HepG2 (cell line): Measurements from ENCODE around the gene CPNE5. TPM values are rescaled to one million over a fixed set of nuclear protein-coding genes. Genes with fewer than 3 reads are reported as not detected.

Source experiments
- ATF7-NPFF ChIP-seq: sonication (generic); formaldehyde crosslinking; IDR thresholded peaks from 2 replicates; pipeline ENCODE4 v1.8.1; 2023; ENCODE audit warnings: mild to moderate bottlenecking, low read depth, missing genetic modification reagents, moderate library complexity
- CBFB ChIP-seq: sonication (generic); formaldehyde crosslinking; IDR thresholded peaks from 2 replicates; pipeline ENCODE4 v1.4.0; 2020; ENCODE audit warnings: missing genetic modification reagents
- ESRRA ChIP-seq: sonication (generic); formaldehyde crosslinking; IDR thresholded peaks from 2 replicates; pipeline ENCODE4 v1.5.1; 2020; ENCODE audit warnings: mild to moderate bottlenecking, low read depth, missing genetic modification reagents
- EZH2 ChIP-seq: conservative IDR thresholded peaks from 2 replicates; pipeline ENCODE4 v1.6.1; 2012; ENCODE audit warnings: mild to moderate bottlenecking, low read depth, low read length, moderate library complexity
- HMGXB4 ChIP-seq, 2 experiments: sonication (generic) in 1 of 2; formaldehyde crosslinking in 1 of 2; IDR thresholded peaks; 2 replicates each; pipeline versions ENCODE4 v1.4.0 to v1.6.1; 2018 to 2020; ENCODE audit warnings: missing genetic modification reagents in 2 of 2, borderline replicate concordance in 1 of 2, low read depth in 1 of 2, mild to moderate bottlenecking in 1 of 2, missing biosample characterization in 1 of 2
- MED8 ChIP-seq: sonication (generic); formaldehyde crosslinking; IDR thresholded peaks from 2 replicates; pipeline ENCODE4 v1.8.1; 2023; ENCODE audit warnings: mild to moderate bottlenecking, missing genetic modification reagents; ENCODE audit not compliant: insufficient replicate concordance
- PHF20 ChIP-seq: sonication (generic); formaldehyde crosslinking; IDR thresholded peaks from 2 replicates; pipeline ENCODE4 v1.5.0; 2020; ENCODE audit warnings: mild to moderate bottlenecking, missing genetic modification reagents
- RFXAP ChIP-seq: sonication (generic); formaldehyde crosslinking; IDR thresholded peaks from 2 replicates; pipeline ENCODE4 v1.4.0; 2020; ENCODE audit warnings: missing genetic modification reagents, borderline replicate concordance
- SAP130 ChIP-seq: IDR thresholded peaks from 2 replicates; pipeline ENCODE4 v1.6.1; 2016; ENCODE audit warnings: low read depth
- SMC3 ChIP-seq: IDR thresholded peaks from 2 replicates; pipeline ENCODE4 v1.6.1; 2011; ENCODE audit warnings: low read length, improper control_type of control experiment
- SPEN ChIP-seq: sonication (generic); formaldehyde crosslinking; IDR thresholded peaks from 2 replicates; pipeline ENCODE4 v1.5.1; 2020; ENCODE audit warnings: low read depth, mild to moderate bottlenecking, missing genetic modification reagents
- TFDP1 ChIP-seq: IDR thresholded peaks from 2 replicates; pipeline ENCODE4 v1.6.1; 2016; ENCODE audit warnings: missing compliant biosample characterization, missing genetic modification reagents, borderline replicate concordance
- ZBTB14 ChIP-seq: sonication (generic); formaldehyde crosslinking; IDR thresholded peaks from 2 replicates; pipeline ENCODE4 v1.4.0; 2020; ENCODE audit warnings: missing genetic modification reagents
- ZNF558 ChIP-seq: sonication (generic); formaldehyde crosslinking; IDR thresholded peaks from 2 replicates; pipeline ENCODE4 v1.9.0; 2022; ENCODE audit warnings: mild to moderate bottlenecking, missing genetic modification reagents, borderline replicate concordance
- ZSCAN21 ChIP-seq: sonication (generic); formaldehyde crosslinking; IDR thresholded peaks from 2 replicates; pipeline ENCODE4 v1.8.0; 2022; ENCODE audit warnings: mild to moderate bottlenecking, missing genetic modification reagents, moderate library complexity, borderline replicate concordance
- ZSCAN31 ChIP-seq: sonication (generic); formaldehyde crosslinking; IDR thresholded peaks from 2 replicates; pipeline ENCODE4 v1.5.0; 2020; ENCODE audit warnings: low read depth, mild to moderate bottlenecking, missing genetic modification reagents
- polyA plus RNA-seq, 8 experiments: library from polyadenylated mRNA; depleted of rRNA in 3 of 8; stranded (reverse) in 7 of 8; unstranded in 1 of 8; fragments of >200 nt; fragmentation: Illumina TruSeq in 4 of 8; extraction: Trizol in 4 of 8; gene quantifications; 2 replicates each; pipeline versions ENCODE4 v1.2.1 to v1.2.3, GENCODE V29; 2011 to 2016; ENCODE audit warnings: low read depth in 4 of 8, missing spikeins in 1 of 8, mixed read lengths in 1 of 8; ENCODE audit not compliant: insufficient read depth in 1 of 8
- total RNA-seq, 5 experiments: library from RNA; depleted of rRNA; stranded (reverse); fragments of >200 nt; fragmentation: Illumina TruSeq; extraction: Trizol; gene quantifications; 2 replicates each; pipeline ENCODE4 v1.2.3, GENCODE V29; 2016; ENCODE audit warnings: low read depth in 1 of 5
- TF ChIP-seq, protein P1 (sequence below): sonication (generic); formaldehyde crosslinking; IDR thresholded peaks from 2 replicates; pipeline ENCODE4 v1.4.0; 2020; ENCODE audit warnings: missing genetic modification reagents, borderline replicate concordance
- TF ChIP-seq, protein P2 (sequence below): sonication (generic); formaldehyde crosslinking; IDR thresholded peaks from 2 replicates; pipeline ENCODE4; 2020; ENCODE audit warnings: missing genetic modification reagents, mild to moderate bottlenecking, borderline replicate concordance

The CPNE5 gene
- total and polyA plus RNA-seq, 2 of the 13 experiments (the other 11 are each of a cell fraction or from before 2014, with no cell fraction given): 0.16 TPM; not detected in 1

DNA sequence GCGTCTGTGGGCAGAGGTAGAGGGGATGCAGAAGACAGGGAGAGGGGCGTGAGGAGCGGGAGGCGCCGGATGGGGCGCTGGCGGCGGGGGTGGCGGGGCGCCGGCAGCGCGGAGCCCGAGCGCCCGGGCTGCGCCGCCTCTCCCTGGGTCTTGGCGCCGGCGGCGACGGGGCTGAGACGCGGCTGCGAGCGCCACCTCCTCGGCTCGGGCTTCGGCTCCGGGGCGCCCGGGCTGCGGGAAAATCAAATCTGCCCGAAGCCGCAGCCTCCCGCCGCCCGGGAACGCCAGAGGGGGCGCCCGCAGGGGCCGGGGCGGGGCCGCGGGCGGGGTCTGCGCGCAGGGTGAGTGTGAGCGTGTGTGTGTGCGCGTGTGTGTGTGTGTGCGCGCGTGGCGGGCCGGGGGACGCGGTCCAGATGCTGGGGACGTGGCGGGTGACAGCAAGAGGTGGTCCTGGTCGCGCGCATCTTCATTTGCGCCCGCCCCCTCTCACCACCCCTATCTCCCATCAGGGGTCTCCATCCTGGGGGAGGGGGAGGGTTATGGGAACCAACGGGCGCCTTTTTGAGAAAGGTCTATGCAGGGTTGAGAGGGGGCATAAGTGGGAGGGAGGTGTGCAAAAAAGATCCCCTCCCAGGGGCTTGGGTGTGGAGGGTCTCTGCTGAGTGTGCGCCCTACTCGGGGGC, 646 bp upstream of the CPNE5 start (continued):
- TF ChIP-seq, protein P1, sequence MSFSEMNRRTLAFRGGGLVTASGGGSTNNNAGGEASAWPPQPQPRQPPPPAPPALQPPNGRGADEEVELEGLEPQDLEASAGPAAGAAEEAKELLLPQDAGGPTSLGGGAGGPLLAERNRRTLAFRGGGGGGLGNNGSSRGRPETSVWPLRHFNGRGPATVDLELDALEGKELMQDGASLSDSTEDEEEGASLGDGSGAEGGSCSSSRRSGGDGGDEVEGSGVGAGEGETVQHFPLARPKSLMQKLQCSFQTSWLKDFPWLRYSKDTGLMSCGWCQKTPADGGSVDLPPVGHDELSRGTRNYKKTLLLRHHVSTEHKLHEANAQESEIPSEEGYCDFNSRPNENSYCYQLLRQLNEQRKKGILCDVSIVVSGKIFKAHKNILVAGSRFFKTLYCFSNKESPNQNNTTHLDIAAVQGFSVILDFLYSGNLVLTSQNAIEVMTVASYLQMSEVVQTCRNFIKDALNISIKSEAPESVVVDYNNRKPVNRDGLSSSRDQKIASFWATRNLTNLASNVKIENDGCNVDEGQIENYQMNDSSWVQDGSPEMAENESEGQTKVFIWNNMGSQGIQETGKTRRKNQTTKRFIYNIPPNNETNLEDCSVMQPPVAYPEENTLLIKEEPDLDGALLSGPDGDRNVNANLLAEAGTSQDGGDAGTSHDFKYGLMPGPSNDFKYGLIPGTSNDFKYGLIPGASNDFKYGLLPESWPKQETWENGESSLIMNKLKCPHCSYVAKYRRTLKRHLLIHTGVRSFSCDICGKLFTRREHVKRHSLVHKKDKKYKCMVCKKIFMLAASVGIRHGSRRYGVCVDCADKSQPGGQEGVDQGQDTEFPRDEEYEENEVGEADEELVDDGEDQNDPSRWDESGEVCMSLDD (CRISPR knock-in tag): no peak
- peak; percentile 48; the same call in 1 of the 2 replicates for TF ChIP-seq TFDP1 (CRISPR knock-in tag)
- TF ChIP-seq ZNF558 (CRISPR knock-in tag): 0 out of 2 replicates have a peak, but pooled peaks have one; percentile 56
- no peak for TF ChIP-seq ZBTB14 (CRISPR knock-in tag)
- TF ChIP-seq ESRRA (CRISPR knock-in tag): no peak
- 0 out of 2 replicates have a peak, but pooled peaks have one; percentile 10 for TF ChIP-seq ZSCAN21
- no peak for TF ChIP-seq ZSCAN31 (CRISPR knock-in tag)
- 0 out of 2 replicates have a peak, but pooled peaks have one; percentile 8 for TF ChIP-seq SPEN (CRISPR knock-in tag)
- TF ChIP-seq HMGXB4 (CRISPR knock-in tag; IDR thresholded peaks at IDR 0.05; ENCODE audit: borderline replicate concordance in 1 of 2, low read depth in 1 of 2): 0 out of 4 replicates have a peak, but pooled peaks of 1 of the 2 experiments have one; percentile 28
- no peak for TF ChIP-seq CBFB (CRISPR knock-in tag)
- TF ChIP-seq RFXAP: no peak
- TF ChIP-seq, protein P2, sequence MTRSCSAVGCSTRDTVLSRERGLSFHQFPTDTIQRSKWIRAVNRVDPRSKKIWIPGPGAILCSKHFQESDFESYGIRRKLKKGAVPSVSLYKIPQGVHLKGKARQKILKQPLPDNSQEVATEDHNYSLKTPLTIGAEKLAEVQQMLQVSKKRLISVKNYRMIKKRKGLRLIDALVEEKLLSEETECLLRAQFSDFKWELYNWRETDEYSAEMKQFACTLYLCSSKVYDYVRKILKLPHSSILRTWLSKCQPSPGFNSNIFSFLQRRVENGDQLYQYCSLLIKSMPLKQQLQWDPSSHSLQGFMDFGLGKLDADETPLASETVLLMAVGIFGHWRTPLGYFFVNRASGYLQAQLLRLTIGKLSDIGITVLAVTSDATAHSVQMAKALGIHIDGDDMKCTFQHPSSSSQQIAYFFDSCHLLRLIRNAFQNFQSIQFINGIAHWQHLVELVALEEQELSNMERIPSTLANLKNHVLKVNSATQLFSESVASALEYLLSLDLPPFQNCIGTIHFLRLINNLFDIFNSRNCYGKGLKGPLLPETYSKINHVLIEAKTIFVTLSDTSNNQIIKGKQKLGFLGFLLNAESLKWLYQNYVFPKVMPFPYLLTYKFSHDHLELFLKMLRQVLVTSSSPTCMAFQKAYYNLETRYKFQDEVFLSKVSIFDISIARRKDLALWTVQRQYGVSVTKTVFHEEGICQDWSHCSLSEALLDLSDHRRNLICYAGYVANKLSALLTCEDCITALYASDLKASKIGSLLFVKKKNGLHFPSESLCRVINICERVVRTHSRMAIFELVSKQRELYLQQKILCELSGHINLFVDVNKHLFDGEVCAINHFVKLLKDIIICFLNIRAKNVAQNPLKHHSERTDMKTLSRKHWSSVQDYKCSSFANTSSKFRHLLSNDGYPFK (CRISPR knock-in tag): no peak
- peak; percentile 28; the same call in 1 of the 2 replicates for TF ChIP-seq ATF7-NPFF (CRISPR knock-in tag)
- no peak for TF ChIP-seq SMC3
- TF ChIP-seq MED8 (CRISPR knock-in tag): no peak
- no peak for TF ChIP-seq PHF20 (CRISPR knock-in tag)
- TF ChIP-seq SAP130 (CRISPR knock-in tag): 0 out of 2 replicates have a peak, but pooled peaks have one; percentile 19
- TF ChIP-seq EZH2: no peak
